Parathyroid adenoma (tissue), 2 donors: ENCODE data around the gene ENAH.

Experiments
- H2AFZ ChIP-seq: fragments of 300-600 bp; sonication (generic); one replicate; pipeline ENCODE4 v1.7.0; 2017; ENCODE audit warnings: antibody characterized with exemption, mild to moderate bottlenecking
- H3K27ac ChIP-seq: fragments of 300-600 bp; sonication (generic); one replicate; pipeline ENCODE4 v1.7.0; 2017
- H3K27me3 ChIP-seq: fragments of 300-600 bp; sonication (generic); one replicate; pipeline ENCODE4 v1.7.0; 2017; ENCODE audit warnings: low read length; ENCODE audit not compliant: control insufficient read depth, insufficient read depth
- H3K36me3 ChIP-seq: fragments of 300-600 bp; sonication (generic); one replicate; pipeline ENCODE4 v1.7.0; 2017; ENCODE audit warnings: low read length; ENCODE audit not compliant: control insufficient read depth, insufficient read depth
- H3K4me1 ChIP-seq: fragments of 300-600 bp; sonication (generic); one replicate; pipeline ENCODE4 v1.7.0; 2017; ENCODE audit warnings: control low read depth
- H3K4me2 ChIP-seq: fragments of 300-600 bp; sonication (generic); one replicate; pipeline ENCODE4 v1.7.0; 2017; ENCODE audit warnings: low read length
- H3K4me3 ChIP-seq: fragments of 300-600 bp; sonication (generic); one replicate; pipeline ENCODE4 v1.7.0; 2017; ENCODE audit warnings: low read depth, low read length
- H3K79me2 ChIP-seq: fragments of 300-600 bp; sonication (generic); one replicate; pipeline ENCODE4 v1.7.0; 2017; ENCODE audit warnings: control low read depth
- H3K9ac ChIP-seq: fragments of 300-600 bp; sonication (generic); one replicate; pipeline ENCODE4 v1.7.0; 2017; ENCODE audit warnings: mild to moderate bottlenecking
- H3K9me3 ChIP-seq: fragments of 300-600 bp; sonication (generic); one replicate; pipeline ENCODE4 v1.7.0; 2017; ENCODE audit warnings: low read length; ENCODE audit not compliant: control insufficient read depth
- CTCF ChIP-seq: fragments of 300-600 bp; sonication (generic); IDR thresholded peaks from one replicate; pipeline ENCODE4 v1.7.0; 2017; ENCODE audit warnings: antibody characterized with exemption, mild to moderate bottlenecking
- donor health status: primary hyperparathyroidism.

ENAH gene

DNA sequence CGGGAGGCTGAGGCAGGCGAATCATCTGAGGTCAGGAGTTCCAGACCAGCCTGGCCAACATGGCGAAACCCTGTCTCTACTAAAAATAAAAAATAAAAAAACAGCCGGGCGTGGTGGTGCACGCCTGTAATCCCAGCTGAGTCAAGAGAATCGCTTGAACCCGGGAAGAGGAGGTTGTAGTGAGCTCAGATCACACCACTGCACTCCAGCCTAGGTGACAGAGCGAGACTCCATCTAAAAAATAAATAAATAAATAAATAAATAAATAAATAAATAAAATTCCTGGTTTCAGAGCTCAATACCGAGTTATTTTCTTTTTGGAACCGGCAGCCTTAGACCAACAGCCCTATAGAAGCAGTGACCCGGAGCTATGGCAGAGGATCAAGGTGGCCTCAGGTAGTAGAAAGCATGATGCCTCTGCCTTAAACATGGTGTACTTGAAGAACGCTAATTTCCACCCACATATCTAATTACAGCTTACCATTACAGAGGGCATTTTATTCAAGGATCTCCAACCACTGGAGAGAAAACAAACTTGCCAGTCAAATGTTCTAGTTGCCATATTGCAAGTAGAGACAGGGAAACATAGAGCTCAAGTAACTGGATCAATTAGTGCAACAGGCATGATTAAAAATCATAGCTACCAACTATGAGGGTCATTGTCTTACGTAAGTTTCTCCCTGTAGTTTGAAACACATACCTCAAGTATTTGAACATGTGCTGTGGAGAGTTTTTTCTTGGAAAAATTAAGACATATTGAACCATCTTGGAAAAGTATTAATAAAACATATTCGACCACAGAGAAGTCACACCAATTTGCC is 2.0 kb upstream of the ENAH start:
- Histone ChIP-seq H3K27me3 (no peaks in the 10 kb centered on the region), H2AFZ (no peak overlapping the region), H3K4me1 (no peaks in the 10 kb centered on the region), H3K36me3 (no peaks in the 10 kb centered on the region), H3K79me2 (no peaks in the 10 kb centered on the region), H3K9me3 (no peaks in the 10 kb centered on the region), H3K4me2 (no peak overlapping the region), H3K9ac (no peak overlapping the region), H3K4me3 (no peak overlapping the region), H3K27ac (peak overlapping the region; percentile 47)
- no peak for TF ChIP-seq CTCF

- no peaks in the 10 kb centered on the region for H3K9me3 ChIP-seq
- no peaks in the 10 kb centered on the region for H3K4me1 ChIP-seq
- no peaks in the 10 kb centered on the region for H3K27me3 ChIP-seq
- H3K4me3 ChIP-seq = peak overlapping the region; percentile 65
- peak overlapping the region; percentile 97 for H3K27ac ChIP-seq
- no peaks in the 10 kb centered on the region for H3K79me2 ChIP-seq
- H2AFZ ChIP-seq = peak overlapping the region; percentile 89
- no peak for TF ChIP-seq CTCF
- no peak overlapping the region for H3K9ac ChIP-seq
- H3K36me3 ChIP-seq = no peaks in the 10 kb centered on the region
- peak overlapping the region; percentile 74 for H3K4me2 ChIP-seq
Measured at GRCh38 chr1:225654277-225654597, 1.3 kb upstream of the ENAH start.

DNA sequence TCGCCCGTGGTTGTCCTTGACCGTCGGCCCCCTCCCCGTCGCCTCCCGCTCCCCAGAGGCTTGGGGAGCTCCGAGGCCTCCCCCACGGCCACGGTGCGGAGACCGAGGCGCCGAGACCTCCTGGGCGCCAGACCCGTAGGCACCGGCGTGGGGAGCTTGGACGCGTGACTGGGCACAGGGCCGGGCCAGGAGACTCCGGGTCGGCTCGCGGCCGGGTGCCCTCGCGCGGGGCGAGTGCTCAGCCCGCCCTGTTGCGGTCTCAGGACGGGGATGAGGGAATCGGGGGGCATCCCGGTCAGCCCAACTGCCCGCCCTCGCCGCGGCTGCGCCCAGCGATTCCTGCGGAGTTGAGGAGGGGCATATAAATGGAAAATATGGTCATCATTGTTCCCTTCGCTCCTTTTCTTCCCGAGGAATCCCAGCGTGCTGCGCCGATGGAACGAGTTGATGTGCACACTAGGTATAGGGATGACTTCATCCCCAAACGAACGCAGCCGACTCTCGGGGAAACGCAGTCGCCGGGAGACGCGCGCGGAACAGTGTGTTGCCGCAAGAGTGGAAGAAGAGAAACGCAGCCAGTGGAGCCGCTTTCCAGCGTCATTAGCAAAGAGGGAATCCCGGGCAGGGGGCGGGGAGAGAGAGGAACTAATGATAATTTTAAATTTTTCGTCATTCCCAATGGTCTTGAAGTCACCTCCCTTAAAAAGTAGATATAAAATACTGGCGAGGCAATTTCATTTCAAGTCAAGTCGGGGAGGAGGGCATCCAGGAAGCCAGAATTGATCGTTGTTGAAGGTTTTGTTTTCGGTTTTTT is 747 bp upstream of the ENAH start:
- Histone ChIP-seq H3K9ac (peak overlapping the region; percentile 80), H3K27me3 (no peaks in the 10 kb centered on the region), H3K9me3 (no peaks in the 10 kb centered on the region), H3K79me2 (no peaks in the 10 kb centered on the region), H3K36me3 (no peaks in the 10 kb centered on the region), H2AFZ (peak overlapping the region; percentile 89), H3K4me1 (no peaks in the 10 kb centered on the region), H3K4me2 (peak overlapping the region; percentile 74), H3K4me3 (peak overlapping the region; percentile 65), H3K27ac (peak overlapping the region; percentile 97)
- TF ChIP-seq CTCF = no peak

DNA sequence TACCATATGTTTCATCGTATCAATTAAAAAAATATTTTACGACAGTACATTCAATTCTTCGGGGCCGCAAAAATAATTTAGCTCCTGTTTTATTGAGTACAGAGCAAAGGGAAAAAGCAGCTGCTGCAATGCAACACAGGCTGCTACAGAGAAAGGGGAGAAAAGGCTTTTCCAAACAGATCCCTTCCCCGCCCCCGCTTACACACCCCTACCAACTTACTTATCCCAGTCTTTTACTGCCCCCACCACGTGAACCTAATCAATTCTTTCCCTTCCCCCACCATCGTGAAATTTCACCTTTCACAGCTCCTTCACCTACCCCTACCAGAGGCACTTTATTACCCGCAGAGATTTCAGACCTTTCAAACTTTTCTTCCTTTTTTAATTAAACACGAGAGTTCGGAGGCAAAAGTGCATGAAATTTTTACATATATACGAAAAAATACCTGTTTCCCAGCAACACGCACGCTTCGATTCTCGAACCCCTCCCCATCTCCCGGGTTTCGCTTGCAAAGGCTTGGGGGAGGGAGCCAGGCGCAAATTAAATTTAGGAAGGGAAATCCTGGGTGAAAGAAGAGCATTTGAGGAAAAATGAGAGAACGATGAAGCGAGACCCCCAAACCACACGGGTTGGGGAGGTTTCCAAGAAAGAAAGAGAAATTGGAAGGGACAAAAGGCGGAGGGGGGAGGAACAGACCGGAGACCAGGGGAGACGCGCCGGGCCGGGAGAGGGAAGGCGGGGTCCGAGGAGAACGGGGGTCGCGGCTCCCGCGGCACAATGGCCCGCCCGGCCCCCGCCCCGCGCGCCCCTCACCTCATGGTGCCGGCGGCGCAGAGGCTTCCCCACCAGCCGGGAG is 823 bp downstream of the ENAH start:
- TF ChIP-seq CTCF = no peak
- Histone ChIP-seq H3K79me2 (no peaks in the 10 kb centered on the region), H3K9me3 (no peaks in the 10 kb centered on the region), H3K4me2 (peak overlapping the region; percentile 87), H3K4me1 (peaks cover 3% of the 10 kb centered on the region), H3K27me3 (no peaks in the 10 kb centered on the region), H3K9ac (peak overlapping the region; percentile 87), H3K27ac (peak overlapping the region; percentile 78), H3K4me3 (peak overlapping the region; percentile 76), H3K36me3 (no peaks in the 10 kb centered on the region), H2AFZ (peak overlapping the region; percentile 83)
